Measurements from ENCODE around the gene HIGD2B. TPM values are rescaled to one million over a fixed set of nuclear protein-coding genes. Genes with fewer than 3 reads are reported as not detected.

Gene HIGD2B, protein sequence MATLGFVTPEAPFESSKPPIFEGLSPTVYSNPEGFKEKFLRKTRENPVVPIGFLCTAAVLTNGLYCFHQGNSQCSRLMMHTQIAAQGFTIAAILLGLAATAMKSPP
- 0.39 TPM in 1 of 2 replicates, not detected in the other for total RNA-seq

DNA sequence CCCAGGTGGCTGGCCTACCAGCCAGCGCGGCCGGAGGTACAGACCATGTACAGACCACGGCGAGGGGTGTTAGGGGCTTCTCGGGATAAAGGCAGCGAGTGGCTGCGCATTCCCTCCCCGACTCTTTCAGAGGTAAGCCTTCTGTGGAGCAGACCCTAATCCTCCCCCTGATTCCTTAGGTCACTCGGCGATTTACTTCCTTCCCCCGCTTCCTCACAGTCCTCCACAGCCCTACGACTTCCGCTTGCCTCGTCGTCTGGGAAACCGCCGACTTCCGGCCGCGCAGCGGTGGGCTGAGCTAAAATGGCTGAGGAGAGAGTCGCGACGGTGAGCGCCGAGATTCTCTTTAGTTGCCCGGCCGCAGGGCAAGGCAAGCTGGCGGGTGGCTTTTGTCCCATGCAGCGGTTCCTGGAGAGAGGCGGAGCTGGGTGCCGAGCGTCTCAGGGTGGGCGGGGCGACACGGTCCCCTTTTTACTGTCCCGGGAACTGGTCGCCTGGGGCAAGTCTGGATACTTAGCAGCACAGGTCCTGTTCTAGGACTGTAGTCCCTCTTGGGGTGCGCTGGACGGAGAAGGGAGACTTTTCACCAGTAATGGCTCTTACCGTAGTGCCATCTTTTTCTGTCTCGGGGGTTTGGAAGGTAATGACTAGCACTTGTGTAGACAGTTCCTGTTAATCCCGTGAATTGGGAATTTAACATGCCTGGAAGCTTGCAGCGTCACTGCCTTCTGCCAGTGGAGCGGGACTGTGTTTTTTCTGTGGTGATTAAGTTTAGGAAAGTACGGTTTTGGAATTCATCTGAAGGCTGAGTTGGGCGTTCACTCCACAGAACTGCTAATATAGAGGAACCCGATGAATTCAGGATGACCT is at the start of gene HIGD2B, which contains the start of gene BBS4:
TSS of gene HIGD2B (minus strand) at position 258 of the 870 bp plus-strand sequence. CDS start 9,808 bp downstream, outside the sequence.
TSS of gene BBS4 (plus strand) at position 283 of the 870 bp plus-strand sequence. CDS start at position 304, 21 bp downstream.

GRCh38 chr15:72654397-72654796 is 31.6 kb downstream of the HIGD2B start, which contains the start of gene GOLGA6B:
GOLGA6B (plus strand) TSS chr15:72654697; CDS start chr15:72654738, 41 bp downstream.

Small RNAs within 50 kb of the gene (small RNA-seq; reads per million reads assigned to genes)
- not detected for gene RN7SL853P

Other genes starting within 250 kb of the HIGD2B start
- gene ARIH1, start 211.9 kb downstream of the HIGD2B start, total RNA-seq = 28.0 and 38.9 TPM in 2 replicates
- gene GOLGA6B, start 31.5 kb downstream of the HIGD2B start, total RNA-seq = not detected in 2 replicates
- gene BBS4, start within 50 bp of the HIGD2B start, total RNA-seq = 18.8 and 27.9 TPM in 2 replicates
- gene ADPGK, start 97.6 kb upstream of the HIGD2B start, total RNA-seq = 39.0 and 48.3 TPM in 2 replicates

Data from placental epithelial cell (primary cell).